CD4-positive, alpha-beta T cell treated with Interleukin-12 subunit alpha and Interleukin-12 subunit beta, for 1 hour (primary cell): ENCODE data around the gene CDH13.

Experiments used
- DNase-seq: peaks from one replicate; pipeline ENCODE4 v3.0.0-alpha.2; 2020

Gene CDH13

GRCh38 chr16:83070416-83071209 lies 443.8 kb downstream of the CDH13 start:
- no peak for DNase-seq

GRCh38 chr16:83075956-83076355 lies 449.2 kb downstream of the CDH13 start:
- DNase-seq = no peak

GRCh38 chr16:83083361-83083760 lies 456.6 kb downstream of the CDH13 start:
- no peak for DNase-seq

GRCh38 chr16:83085660-83086059 lies 458.9 kb downstream of the CDH13 start:
- DNase-seq = no peak

- DNase-seq = no peak
These were observed 469.3 kb downstream of the CDH13 start for GRCh38 chr16:83095941-83096692.

GRCh38 chr16:83098536-83098935 lies 471.8 kb downstream of the CDH13 start:
- DNase-seq = no peak

- DNase-seq = no peak
These were observed 473.9 kb downstream of the CDH13 start for GRCh38 chr16:83100679-83101078.

GRCh38 chr16:83102336-83102735 lies 475.6 kb downstream of the CDH13 start:
- no peak for DNase-seq

GRCh38 chr16:83105279-83106077 lies 478.7 kb downstream of the CDH13 start:
- DNase-seq = no peak

- no peak for DNase-seq
These were observed 482.8 kb downstream of the CDH13 start for GRCh38 chr16:83109490-83110125.

GRCh38 chr16:83110269-83110668 lies 483.5 kb downstream of the CDH13 start:
- no peak for DNase-seq

- peak; percentile 3 for DNase-seq
These were observed 486.5 kb downstream of the CDH13 start for GRCh38 chr16:83113317-83113716.

- no peak for DNase-seq
These were observed 487.0 kb downstream of the CDH13 start for GRCh38 chr16:83113811-83114210.

- DNase-seq = no peak
These were observed 488.9 kb downstream of the CDH13 start for GRCh38 chr16:83115491-83116232.

GRCh38 chr16:83116274-83116892 lies 489.6 kb downstream of the CDH13 start:
- DNase-seq = no peak

- no peak for DNase-seq
These were observed 491.0 kb downstream of the CDH13 start for GRCh38 chr16:83117810-83118209.

- DNase-seq = no peak
These were observed 491.6 kb downstream of the CDH13 start for GRCh38 chr16:83118365-83118764.

- DNase-seq = no peak
These were observed 499.3 kb downstream of the CDH13 start for GRCh38 chr16:83125999-83126568.

- DNase-seq = no peak
These were observed 501.3 kb downstream of the CDH13 start for GRCh38 chr16:83128041-83128440.

- DNase-seq = no peak
These were observed 503.3 kb downstream of the CDH13 start for GRCh38 chr16:83130039-83130438.

- DNase-seq = no peak
These were observed 507.9 kb downstream of the CDH13 start for GRCh38 chr16:83134638-83135037.
